ENCODE results near the gene CLEC3B. TPM values are rescaled to one million over a fixed set of nuclear protein-coding genes. Genes with fewer than 3 reads are reported as not detected.

The CLEC3B gene
- polyA plus RNA-seq, 2 of the 4 experiments (the other 2 are of a cell fraction) = not detected

DNA sequence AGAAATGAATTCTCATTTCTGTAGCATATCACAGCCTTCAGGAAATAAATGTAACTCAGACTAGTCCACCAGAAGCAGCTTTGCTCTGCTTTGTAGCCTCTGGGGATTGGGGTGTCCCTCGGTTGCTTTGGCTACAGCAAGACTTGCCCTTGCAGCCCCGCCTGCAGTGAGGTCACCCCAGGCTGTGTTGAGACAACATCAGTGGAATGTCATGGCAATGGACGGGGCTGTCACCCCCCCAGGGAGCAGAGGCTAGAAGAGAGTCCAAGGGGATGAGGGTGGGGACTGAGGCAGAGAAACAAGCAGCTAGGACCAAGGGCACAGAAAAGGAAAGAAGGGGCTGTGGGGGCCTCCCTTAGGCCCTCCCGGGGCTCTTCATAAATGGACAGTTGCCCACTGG lies 854 bp downstream of the CLEC3B start:
- TF ChIP-seq POLR2A (IDR thresholded peaks at IDR 0.05; ENCODE audit: low read length) (no peak), RCOR1 (IDR thresholded peaks at IDR 0.05; ENCODE audit: low read depth, low read length) (no peak), KDM1A (IDR thresholded peaks at IDR 0.05; ENCODE audit: low read depth) (no peak), KDM5A (IDR thresholded peaks at IDR 0.05) (no peak), HOXB5 (CRISPR knock-in tag; IDR thresholded peaks at IDR 0.05) (no peak), REST (IDR thresholded peaks at IDR 0.05) (no peak), EP300 (IDR thresholded peaks at IDR 0.05) (no peak), HMGXB4 (CRISPR knock-in tag; IDR thresholded peaks at IDR 0.05; ENCODE audit: borderline replicate concordance) (no peak), NPAS2 (CRISPR knock-in tag; IDR thresholded peaks at IDR 0.05; ENCODE audit: borderline replicate concordance) (no peak)
- no peak for ATAC-seq
- Histone ChIP-seq H3K4me1 (no peaks in the 10 kb centered on the region), H3K4me3 (no peak overlapping the region), H3K4me2 (no peak overlapping the region), H3K27ac (no peak overlapping the region), H3K9me3 (no peaks in the 10 kb centered on the region)
- 21% methylated on average over 4 of the region's 4 CpGs for WGBS (ENCODE audit: missing lambda C conversion rate)
- CTCF ChIA-PET = interaction anchor here (1.3 kb wide), 1 partner anchor 12 kb away, joined by 3 read pairs; no protein-coding TSS in a partner anchor
- DNase-seq (ENCODE audit: low read depth in 1 of 2, low spot score in 1 of 2) = no peak
- no peak for FAIRE-seq
- POLR2A ChIA-PET = no interaction called here

- no peak for TF ChIP-seq NR3C1 (IDR thresholded peaks at IDR 0.05)
- H3K4me1 ChIP-seq = no peaks in the 10 kb centered on the region
- DNase-seq (ENCODE audit: low read depth in 1 of 2, low spot score in 1 of 2) (no peak), FAIRE-seq (no peak), ATAC-seq (no peak)
- no peak overlapping the region for H3K4me2 ChIP-seq
- no peaks in the 10 kb centered on the region for H3K9me3 ChIP-seq
- CTCF ChIA-PET = interaction anchor here (1.0 to 1.3 kb wide), 2 partner anchors 11 kb away, joined by 3 read pairs; no protein-coding TSS in a partner anchor
- H3K27ac ChIP-seq = no peak overlapping the region
- no peak overlapping the region for H3K4me3 ChIP-seq
- POLR2A ChIA-PET = no interaction called here
- WGBS (ENCODE audit: missing lambda C conversion rate) = 81% methylated on average over 4 of the region's 4 CpGs
These were observed 1.3 kb downstream of the CLEC3B start for GRCh38 chr3:45027441-45027840.

- ATAC-seq (no peak), FAIRE-seq (no peak), DNase-seq (ENCODE audit: low read depth in 1 of 2, low spot score in 1 of 2) (no peak)
- no peaks in the 10 kb centered on the region for H3K4me1 ChIP-seq
- H3K4me3 ChIP-seq = no peak overlapping the region
- CTCF ChIA-PET = interaction anchor here (2.6 kb wide), 1 partner anchor 11 kb away, joined by 12 read pairs; no protein-coding TSS in a partner anchor
- no peak overlapping the region for H3K4me2 ChIP-seq
- TF ChIP-seq, protein P1, sequence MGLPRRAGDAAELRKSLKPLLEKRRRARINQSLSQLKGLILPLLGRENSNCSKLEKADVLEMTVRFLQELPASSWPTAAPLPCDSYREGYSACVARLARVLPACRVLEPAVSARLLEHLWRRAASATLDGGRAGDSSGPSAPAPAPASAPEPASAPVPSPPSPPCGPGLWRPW (IDR thresholded peaks at IDR 0.05) = no peak
- no peak for TF ChIP-seq PBX3 (IDR thresholded peaks at IDR 0.05)
- TF ChIP-seq MAFK (IDR thresholded peaks at IDR 0.05; ENCODE audit: partially characterized antibody) = no peak
- TF ChIP-seq MYC (IDR thresholded peaks at IDR 0.05; ENCODE audit: borderline replicate concordance, low read length) = no peak
- no peak for TF ChIP-seq RCOR1 (IDR thresholded peaks at IDR 0.05; ENCODE audit: low read depth, low read length)
- TF ChIP-seq CHD2 (IDR thresholded peaks at IDR 0.05; ENCODE audit: low read length, partially characterized antibody) = no peak
- TF ChIP-seq SMC3 (IDR thresholded peaks at IDR 0.05) = no peak
- TF ChIP-seq NFE2L2 (conservative IDR thresholded peaks at IDR 0.05; ENCODE audit: low read length) = no peak
- no peak for TF ChIP-seq HOXB5 (CRISPR knock-in tag; IDR thresholded peaks at IDR 0.05)
- TF ChIP-seq TP53 (CRISPR knock-in tag; IDR thresholded peaks at IDR 0.05) = no peak
- TF ChIP-seq FOSL2 (IDR thresholded peaks at IDR 0.05) = no peak
- TF ChIP-seq FOSL2 (CRISPR knock-in tag; IDR thresholded peaks at IDR 0.05) = no peak
- POLR2A ChIA-PET = no interaction called here
- no peaks in the 10 kb centered on the region for H3K9me3 ChIP-seq
- WGBS (ENCODE audit: missing lambda C conversion rate) = 39% methylated on average over 2 of the region's 2 CpGs
- H3K27ac ChIP-seq = no peak overlapping the region
These were observed 3.1 kb downstream of the CLEC3B start for GRCh38 chr3:45029216-45029615.
